Measurements from ENCODE around the gene TMBIM6.

The TMBIM6 gene

GRCh38 chr12:49795654-49796105, 54.3 kb downstream of the TMBIM6 start:
- DNase-seq (ENCODE audit: insufficient read length, low spot score) (no peak), FAIRE-seq (no peak)
- no peak for TF ChIP-seq SPI1 (IDR thresholded peaks at IDR 0.05; ENCODE audit: low read depth, low read length)
- no peak for TF ChIP-seq POLR2AphosphoS5 (IDR thresholded peaks at IDR 0.05; ENCODE audit: low read depth, low read length)
- no peak for TF ChIP-seq POU2F2 (IDR thresholded peaks at IDR 0.05; ENCODE audit: low read depth, low read length)
- no peak for TF ChIP-seq POLR2A (IDR thresholded peaks at IDR 0.05; ENCODE audit: low read depth, low read length)
- TF ChIP-seq PAX5 (IDR thresholded peaks at IDR 0.05; ENCODE audit: insufficient read depth, low read length, severe bottlenecking) = no peak
- TF ChIP-seq TAF1 (IDR thresholded peaks at IDR 0.05; ENCODE audit: low read depth, low read length) = no peak

- TF ChIP-seq SPI1 (IDR thresholded peaks at IDR 0.05; ENCODE audit: low read depth, low read length) (no peak), TAF1 (IDR thresholded peaks at IDR 0.05; ENCODE audit: low read depth, low read length) (no peak), POLR2A (IDR thresholded peaks at IDR 0.05; ENCODE audit: low read depth, low read length) (no peak), POLR2AphosphoS5 (IDR thresholded peaks at IDR 0.05; ENCODE audit: low read depth, low read length) (no peak), POU2F2 (IDR thresholded peaks at IDR 0.05; ENCODE audit: low read depth, low read length) (no peak), PAX5 (IDR thresholded peaks at IDR 0.05; ENCODE audit: insufficient read depth, low read length, severe bottlenecking) (no peak)
- DNase-seq (ENCODE audit: insufficient read length, low spot score) (no peak), FAIRE-seq (no peak)
These were observed 54.8 kb downstream of the TMBIM6 start for GRCh38 chr12:49796155-49796554.

- no peak for FAIRE-seq
- no peak for TF ChIP-seq POU2F2 (IDR thresholded peaks at IDR 0.05; ENCODE audit: low read depth, low read length)
- TF ChIP-seq TAF1 (IDR thresholded peaks at IDR 0.05; ENCODE audit: low read depth, low read length) = no peak
- DNase-seq (ENCODE audit: insufficient read length, low spot score) = no peak
These were observed 55.5 kb downstream of the TMBIM6 start for GRCh38 chr12:49796606-49797448.

GRCh38 chr12:49797449-49797776, 56.1 kb downstream of the TMBIM6 start:
- TF ChIP-seq POLR2A (IDR thresholded peaks at IDR 0.05; ENCODE audit: low read depth, low read length) (no peak), PAX5 (IDR thresholded peaks at IDR 0.05; ENCODE audit: insufficient read depth, low read length, severe bottlenecking) (no peak), POU2F2 (IDR thresholded peaks at IDR 0.05; ENCODE audit: low read depth, low read length) (no peak), TAF1 (IDR thresholded peaks at IDR 0.05; ENCODE audit: low read depth, low read length) (no peak), SPI1 (IDR thresholded peaks at IDR 0.05; ENCODE audit: low read depth, low read length) (no peak), POLR2AphosphoS5 (IDR thresholded peaks at IDR 0.05; ENCODE audit: low read depth, low read length) (no peak)
- no peak for DNase-seq (ENCODE audit: insufficient read length, low spot score)
- FAIRE-seq = no peak

GRCh38 chr12:49798248-49798647, 56.9 kb downstream of the TMBIM6 start:
- no peak for TF ChIP-seq POU2F2 (IDR thresholded peaks at IDR 0.05; ENCODE audit: low read depth, low read length)
- TF ChIP-seq SPI1 (IDR thresholded peaks at IDR 0.05; ENCODE audit: low read depth, low read length) = no peak
- TF ChIP-seq TAF1 (IDR thresholded peaks at IDR 0.05; ENCODE audit: low read depth, low read length) = no peak
- TF ChIP-seq POLR2AphosphoS5 (IDR thresholded peaks at IDR 0.05; ENCODE audit: low read depth, low read length) = no peak
- TF ChIP-seq PAX5 (IDR thresholded peaks at IDR 0.05; ENCODE audit: insufficient read depth, low read length, severe bottlenecking) = no peak
- no peak for TF ChIP-seq POLR2A (IDR thresholded peaks at IDR 0.05; ENCODE audit: low read depth, low read length)
- DNase-seq (ENCODE audit: insufficient read length, low spot score) (no peak), FAIRE-seq (no peak)

- FAIRE-seq (no peak), DNase-seq (ENCODE audit: insufficient read length, low spot score) (no peak)
- TF ChIP-seq TAF1 (IDR thresholded peaks at IDR 0.05; ENCODE audit: low read depth, low read length) (no peak), SPI1 (IDR thresholded peaks at IDR 0.05; ENCODE audit: low read depth, low read length) (no peak), POU2F2 (IDR thresholded peaks at IDR 0.05; ENCODE audit: low read depth, low read length) (no peak), PAX5 (IDR thresholded peaks at IDR 0.05; ENCODE audit: insufficient read depth, low read length, severe bottlenecking) (no peak), POLR2AphosphoS5 (IDR thresholded peaks at IDR 0.05; ENCODE audit: low read depth, low read length) (no peak), POLR2A (IDR thresholded peaks at IDR 0.05; ENCODE audit: low read depth, low read length) (no peak)
These were observed 57.6 kb downstream of the TMBIM6 start for GRCh38 chr12:49798934-49799333.

GRCh38 chr12:49800421-49801140, 59.2 kb downstream of the TMBIM6 start:
- TF ChIP-seq SPI1 (IDR thresholded peaks at IDR 0.05; ENCODE audit: low read depth, low read length) (no peak), TAF1 (IDR thresholded peaks at IDR 0.05; ENCODE audit: low read depth, low read length) (no peak), POLR2A (IDR thresholded peaks at IDR 0.05; ENCODE audit: low read depth, low read length) (no peak), PAX5 (IDR thresholded peaks at IDR 0.05; ENCODE audit: insufficient read depth, low read length, severe bottlenecking) (no peak), POLR2AphosphoS5 (IDR thresholded peaks at IDR 0.05; ENCODE audit: low read depth, low read length) (no peak)
- no peak for FAIRE-seq
- no peak for DNase-seq (ENCODE audit: insufficient read length, low spot score)

- DNase-seq (ENCODE audit: insufficient read length, low spot score) (no peak), FAIRE-seq (no peak)
- no peak for TF ChIP-seq POLR2AphosphoS5 (IDR thresholded peaks at IDR 0.05; ENCODE audit: low read depth, low read length)
- no peak for TF ChIP-seq POU2F2 (IDR thresholded peaks at IDR 0.05; ENCODE audit: low read depth, low read length)
- TF ChIP-seq SPI1 (IDR thresholded peaks at IDR 0.05; ENCODE audit: low read depth, low read length) = no peak
- no peak for TF ChIP-seq POLR2A (IDR thresholded peaks at IDR 0.05; ENCODE audit: low read depth, low read length)
- TF ChIP-seq TAF1 (IDR thresholded peaks at IDR 0.05; ENCODE audit: low read depth, low read length) = no peak
- no peak for TF ChIP-seq PAX5 (IDR thresholded peaks at IDR 0.05; ENCODE audit: insufficient read depth, low read length, severe bottlenecking)
These were observed 60.0 kb downstream of the TMBIM6 start for GRCh38 chr12:49801141-49802063.

Data from GM12891 (cell line).